HTERT RPE-1 (cell line): ENCODE measurements around the gene MGMT.

ENCODE experiments used
- in situ Hi-C: fragments of 300-500 bp; cut with MboI; formaldehyde crosslinking; loops from 4 replicates; pipeline ENCODE4 v1.14.3; 2020; ENCODE audit warnings: low sequenced_read_pairs

Gene MGMT

GRCh38 chr10:129784291-129784690 lies 317.2 kb downstream of the MGMT start:
- in situ Hi-C loops, result no loop called here

- in situ Hi-C loops, result no loop called here
Observed at GRCh38 chr10:129784891-129785290, 317.9 kb downstream of the MGMT start.

GRCh38 chr10:129785536-129785981 lies 318.5 kb downstream of the MGMT start:
- in situ Hi-C loops, result no loop called here

- in situ Hi-C loops, result no loop called here
Observed at GRCh38 chr10:129786216-129786615, 319.2 kb downstream of the MGMT start.

GRCh38 chr10:129787557-129787956 lies 320.5 kb downstream of the MGMT start:
- in situ Hi-C loops, result no loop called here

- in situ Hi-C loops, result no loop called here
Observed at GRCh38 chr10:129788215-129788614, 321.2 kb downstream of the MGMT start.

- in situ Hi-C loops, result no loop called here
Observed at GRCh38 chr10:129790715-129791446, 323.8 kb downstream of the MGMT start.

GRCh38 chr10:129792141-129792540 lies 325.1 kb downstream of the MGMT start:
- in situ Hi-C loops, result no loop called here

GRCh38 chr10:129792864-129793263 lies 325.8 kb downstream of the MGMT start:
- in situ Hi-C loops, result no loop called here

- in situ Hi-C loops, result no loop called here
Observed at GRCh38 chr10:129793479-129793878, 326.4 kb downstream of the MGMT start.

GRCh38 chr10:129793996-129794395 lies 327.0 kb downstream of the MGMT start:
- in situ Hi-C loops, result no loop called here

- in situ Hi-C loops, result no loop called here
Observed at GRCh38 chr10:129796710-129797420, 329.8 kb downstream of the MGMT start.

GRCh38 chr10:129799942-129800341 lies 332.9 kb downstream of the MGMT start:
- in situ Hi-C loops, result no loop called here

- in situ Hi-C loops, result no loop called here
Observed at GRCh38 chr10:129800796-129801340, 333.8 kb downstream of the MGMT start.

- in situ Hi-C loops, result no loop called here
Observed at GRCh38 chr10:129807211-129807610, 340.2 kb downstream of the MGMT start.

- in situ Hi-C loops, result no loop called here
Observed at GRCh38 chr10:129808092-129808983, 341.3 kb downstream of the MGMT start.

- in situ Hi-C loops, result no loop called here
Observed at GRCh38 chr10:129809431-129809830, 342.4 kb downstream of the MGMT start.

- in situ Hi-C loops, result no loop called here
Observed at GRCh38 chr10:129809841-129810240, 342.8 kb downstream of the MGMT start.

GRCh38 chr10:129811208-129811607 lies 344.2 kb downstream of the MGMT start:
- in situ Hi-C loops, result no loop called here

- in situ Hi-C loops, result no loop called here
Observed at GRCh38 chr10:129812398-129812797, 345.4 kb downstream of the MGMT start.
